Gastroesophageal sphincter (tissue), 4 donors: ENCODE results near the gene LAMA2. TPM values are rescaled to one million over a fixed set of nuclear protein-coding genes. Genes with fewer than 3 reads are reported as not detected.

Experiments used
- ATAC-seq: fragments of 150-250 bp; one replicate; pipeline ENCODE4 v1.9.1; 2016; ENCODE audit warnings: mild to moderate bottlenecking, moderate library complexity
- H3K27ac ChIP-seq, 4 donors: fragments of 200-600 bp; sonication (generic) in 3 of 4; 1 replicate in 3 of 4; 2 replicates in 1 of 4; pipeline ENCODE4 v1.5.1; 2016 to 2019
- H3K27me3 ChIP-seq: fragments of 200-600 bp; sonication (generic); one replicate; pipeline ENCODE4 v1.5.1; 2019
- H3K36me3 ChIP-seq, 2 donors: fragments of 200-600 bp; sonication (generic); one replicate each; pipeline ENCODE4 v1.5.1; 2019; ENCODE audit warnings: control low read depth in 1 of 2
- H3K4me1 ChIP-seq, 3 donors: fragments of 200-600 bp; sonication (generic); 1 replicate in 2 of 3; 2 replicates in 1 of 3; pipeline ENCODE4 v1.5.1; 2016 to 2019; ENCODE audit warnings: control low read depth in 2 of 3
- H3K4me3 ChIP-seq, 2 donors: fragments of 200-600 bp; sonication (generic); one replicate each; pipeline ENCODE4 v1.5.1; 2019; ENCODE audit warnings: mild to moderate bottlenecking in 1 of 2, moderate library complexity in 1 of 2
- H3K9me3 ChIP-seq, 3 donors: fragments of 200-600 bp; sonication (generic); one replicate each; pipeline ENCODE4 v1.5.1; 2017 to 2019; ENCODE audit warnings: control low read depth in 2 of 3
- EP300 ChIP-seq: sonication (generic); formaldehyde crosslinking; IDR thresholded peaks from one replicate; pipeline ENCODE4 v1.6.1; 2017; ENCODE audit warnings: antibody characterized with exemption, mild to moderate bottlenecking
- POLR2A ChIP-seq, 2 donors: fragments of 450-650 bp; IDR thresholded peaks; one replicate each; pipeline ENCODE4 v1.6.1; 2017; ENCODE audit warnings: antibody characterized with exemption in 2 of 2, mild to moderate bottlenecking in 2 of 2, moderate library complexity in 1 of 2
- POLR2AphosphoS5 ChIP-seq: sonication (generic); formaldehyde crosslinking; IDR thresholded peaks from one replicate; pipeline ENCODE4 v1.6.1; 2017; ENCODE audit warnings: antibody characterized with exemption
- WGBS, 2 donors: methylation state at CpG; one replicate each; pipeline ENCODE4 v1.1.5; 2018; ENCODE audit warnings: low coverage in 1 of 2; 5-methylcytosine and 5-hydroxymethylcytosine counted together
- total RNA-seq, 4 donors: library from RNA; depleted of rRNA; stranded (reverse); fragments of >200 nt; gene quantifications; one replicate each; pipeline ENCODE4 v1.1.0, GENCODE V29; 2016
- TF ChIP-seq, protein P1 (sequence below), 4 experiments: fragments of 200-600 bp in 2 of 4; fragments of 450-650 bp in 2 of 4; sonication (generic) in 1 of 4; IDR thresholded peaks; one replicate each; pipeline ENCODE4 v1.5.1; 2017 to 2019; ENCODE audit warnings: antibody characterized with exemption in 4 of 4, mild to moderate bottlenecking in 2 of 4, moderate library complexity in 2 of 4

LAMA2 gene
- total RNA-seq, 4 donors from 2014 or later = 103 to 199 (median 153) TPM

DNA sequence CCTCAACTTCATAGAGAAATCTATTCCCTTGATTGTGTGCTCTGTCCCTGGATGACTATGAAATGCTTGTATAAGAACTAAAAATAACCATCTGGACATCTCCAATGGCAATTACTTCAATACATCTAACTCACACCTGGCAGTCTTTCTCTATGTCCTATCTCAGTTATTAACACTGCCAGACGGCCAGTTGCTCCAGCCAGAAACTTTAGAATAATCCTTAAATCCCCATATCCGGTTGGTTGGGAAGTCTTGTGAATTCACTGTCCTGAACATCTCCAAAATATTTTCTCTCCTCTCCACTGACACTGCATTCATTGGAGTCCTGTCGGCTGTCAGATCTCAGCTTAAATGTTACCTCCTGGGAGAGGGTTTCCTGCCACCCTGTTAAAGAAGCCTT, 12.2 kb upstream of the LAMA2 start:
- no peak overlapping the region for H3K27ac ChIP-seq
- no peaks in the 10 kb centered on the region for H3K36me3 ChIP-seq
- H3K4me1 ChIP-seq = no peaks in the 10 kb centered on the region
- no peak for ATAC-seq
- 45 to 78% methylated on average over 3 of the region's 3 CpGs for WGBS, 2 donors
- no peak overlapping the region for H3K4me3 ChIP-seq
- no peaks in the 10 kb centered on the region for H3K27me3 ChIP-seq
- H3K9me3 ChIP-seq = peaks cover 0 to 8% (median 0%) of the 10 kb centered on the region in 3 donors
- TF ChIP-seq, protein P1, sequence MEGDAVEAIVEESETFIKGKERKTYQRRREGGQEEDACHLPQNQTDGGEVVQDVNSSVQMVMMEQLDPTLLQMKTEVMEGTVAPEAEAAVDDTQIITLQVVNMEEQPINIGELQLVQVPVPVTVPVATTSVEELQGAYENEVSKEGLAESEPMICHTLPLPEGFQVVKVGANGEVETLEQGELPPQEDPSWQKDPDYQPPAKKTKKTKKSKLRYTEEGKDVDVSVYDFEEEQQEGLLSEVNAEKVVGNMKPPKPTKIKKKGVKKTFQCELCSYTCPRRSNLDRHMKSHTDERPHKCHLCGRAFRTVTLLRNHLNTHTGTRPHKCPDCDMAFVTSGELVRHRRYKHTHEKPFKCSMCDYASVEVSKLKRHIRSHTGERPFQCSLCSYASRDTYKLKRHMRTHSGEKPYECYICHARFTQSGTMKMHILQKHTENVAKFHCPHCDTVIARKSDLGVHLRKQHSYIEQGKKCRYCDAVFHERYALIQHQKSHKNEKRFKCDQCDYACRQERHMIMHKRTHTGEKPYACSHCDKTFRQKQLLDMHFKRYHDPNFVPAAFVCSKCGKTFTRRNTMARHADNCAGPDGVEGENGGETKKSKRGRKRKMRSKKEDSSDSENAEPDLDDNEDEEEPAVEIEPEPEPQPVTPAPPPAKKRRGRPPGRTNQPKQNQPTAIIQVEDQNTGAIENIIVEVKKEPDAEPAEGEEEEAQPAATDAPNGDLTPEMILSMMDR (IDR thresholded peaks at IDR 0.05) = no peak
- TF ChIP-seq POLR2A (IDR thresholded peaks at IDR 0.05) (no peak), EP300 (no peak), POLR2AphosphoS5 (no peak)

DNA sequence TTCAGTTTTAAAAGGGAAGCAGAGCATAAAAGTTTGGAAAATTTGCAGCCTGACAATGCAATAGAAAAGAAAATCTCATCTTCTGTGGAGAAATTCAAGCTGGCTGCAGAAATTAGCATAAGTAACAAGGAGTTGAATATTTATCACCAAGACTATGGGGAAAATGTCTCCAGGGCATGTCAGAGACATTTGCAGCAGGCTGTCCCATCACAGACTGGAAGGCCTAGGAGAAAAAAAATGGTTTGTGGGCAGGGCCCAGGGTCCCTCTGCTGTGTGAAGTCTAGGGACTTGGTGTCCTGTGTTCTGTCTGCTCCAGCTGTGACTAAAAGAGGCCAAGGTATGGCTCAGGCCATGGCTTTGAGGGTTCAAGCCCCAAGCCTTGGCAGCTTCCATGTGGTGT, 8.1 kb upstream of the LAMA2 start:
- Histone ChIP-seq H3K9me3 (peaks cover 0 to 8% (median 0%) of the 10 kb centered on the region in 3 donors), H3K4me3 (no peak overlapping the region), H3K27me3 (no peaks in the 10 kb centered on the region), H3K4me1 (no peaks in the 10 kb centered on the region), H3K27ac (no peak overlapping the region), H3K36me3 (no peaks in the 10 kb centered on the region)
- ATAC-seq = no peak
- TF ChIP-seq, protein P1 (IDR thresholded peaks at IDR 0.05) = no peak
- TF ChIP-seq POLR2AphosphoS5 = no peak
- no peak for TF ChIP-seq EP300
- TF ChIP-seq POLR2A (IDR thresholded peaks at IDR 0.05) = no peak

DNA sequence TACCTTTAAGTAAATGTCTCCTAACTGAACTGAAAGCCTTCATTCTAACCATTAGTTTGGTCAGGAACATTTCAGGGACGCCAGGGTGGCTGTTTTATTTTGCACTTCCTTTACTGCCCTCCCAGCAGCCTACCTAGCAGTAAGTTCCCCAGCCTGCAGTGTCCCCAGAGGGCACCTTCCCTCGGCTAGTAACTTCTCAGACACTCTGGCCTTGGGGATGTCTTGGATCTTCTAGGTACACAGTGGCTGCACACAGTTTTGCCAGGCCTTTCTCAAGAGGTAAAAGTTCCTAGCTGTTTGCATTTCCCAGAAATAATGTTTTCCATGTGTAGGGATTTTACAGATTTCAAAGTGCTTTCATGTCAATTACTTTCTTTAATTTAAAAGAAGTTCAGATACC, 378 bp upstream of the LAMA2 start:
- peak; percentile 23 for ATAC-seq
- no peaks in the 10 kb centered on the region for H3K9me3 ChIP-seq

DNA sequence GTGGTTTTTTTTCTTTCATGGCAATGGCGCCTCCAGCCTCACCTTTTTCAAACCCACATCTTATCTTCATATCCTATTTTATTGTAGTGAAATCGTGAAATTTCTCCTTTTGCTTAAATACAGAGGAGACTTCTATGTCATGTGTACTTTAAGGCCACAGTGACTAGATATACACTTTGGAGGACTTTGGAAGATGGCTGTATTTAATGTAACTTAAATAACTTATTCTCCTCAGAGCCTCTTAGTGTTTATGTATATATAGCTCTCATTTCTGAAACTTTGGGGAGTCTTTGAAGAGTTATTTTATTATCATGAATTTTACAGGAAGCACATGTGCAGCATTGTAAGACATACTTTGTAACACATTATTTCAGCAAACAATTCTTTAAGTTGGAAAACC, 968 bp downstream of the LAMA2 start:
- Histone ChIP-seq H3K9me3 (no peaks in the 10 kb centered on the region), H3K4me3 (peak overlapping the region; percentile 61 to 79), H3K27ac (peak overlapping the region in 1 of 4 donors; percentile 81), H3K36me3 (no peaks in the 10 kb centered on the region), H3K4me1 (peaks cover 0 to 5% (median 0%) of the 10 kb centered on the region in 3 donors), H3K27me3 (no peaks in the 10 kb centered on the region)
- no peak for TF ChIP-seq EP300
- TF ChIP-seq, protein P1 (IDR thresholded peaks at IDR 0.05) = no peak
- no peak for TF ChIP-seq POLR2AphosphoS5
- no peak for TF ChIP-seq POLR2A (IDR thresholded peaks at IDR 0.05)
- 27 to 50% methylated on average over 1 to 2 of the region's 2 CpGs for WGBS, 2 donors
- no peak for ATAC-seq

More for the DNA sequence above, 378 bp upstream of the LAMA2 start:
- Histone ChIP-seq H3K4me3 (peak overlapping the region; percentile 61 to 79), H3K4me1 (peaks cover 0 to 5% (median 0%) of the 10 kb centered on the region in 3 donors), H3K27ac (peak overlapping the region in 3 of 4 donors; percentile 56 to 81 (median 76)), H3K36me3 (no peaks in the 10 kb centered on the region), H3K27me3 (no peaks in the 10 kb centered on the region)
- TF ChIP-seq, protein P1 (IDR thresholded peaks at IDR 0.05) = no peak
- TF ChIP-seq POLR2AphosphoS5 (no peak), POLR2A (IDR thresholded peaks at IDR 0.05) (no peak), EP300 (no peak)
- 13 to 56% methylated on average over 2 of the region's 2 CpGs for WGBS, 2 donors

DNA sequence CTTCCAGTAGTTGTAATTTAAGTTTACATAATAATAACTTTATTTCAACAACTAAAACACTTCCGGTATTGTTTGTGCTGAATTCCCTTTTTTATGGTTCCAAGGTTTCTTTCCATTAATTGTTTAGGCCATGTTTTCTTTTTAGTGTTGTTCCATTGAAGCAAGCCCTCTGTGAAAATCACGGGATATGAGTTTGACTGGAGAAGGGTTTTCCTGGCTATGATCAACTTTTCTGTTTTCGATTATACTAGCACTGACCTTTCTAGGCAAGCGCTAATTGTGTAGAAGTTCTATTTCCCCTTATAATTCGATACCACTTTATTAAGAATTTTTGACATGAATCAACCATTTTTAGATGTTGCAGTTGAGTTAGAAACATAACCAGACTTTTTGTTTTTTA, 2.4 kb downstream of the LAMA2 start:
- H3K4me3 ChIP-seq = peak overlapping the region; percentile 61 to 79
- H3K9me3 ChIP-seq = no peaks in the 10 kb centered on the region
- 54 to 67% methylated on average over 5 of the region's 5 CpGs for WGBS, 2 donors
- no peaks in the 10 kb centered on the region for H3K27me3 ChIP-seq
- no peak for ATAC-seq
- H3K27ac ChIP-seq = no peak overlapping the region
- TF ChIP-seq POLR2A (IDR thresholded peaks at IDR 0.05) (no peak), EP300 (no peak), POLR2AphosphoS5 (no peak)
- TF ChIP-seq, protein P1 (IDR thresholded peaks at IDR 0.05) = no peak
- peaks cover 0 to 5% (median 0%) of the 10 kb centered on the region in 3 donors for H3K4me1 ChIP-seq
- H3K36me3 ChIP-seq = no peaks in the 10 kb centered on the region
